Sigmoid colon (tissue), 7 donors: ENCODE results near the gene RNASE7. TPM values are rescaled to one million over a fixed set of nuclear protein-coding genes. Genes with fewer than 3 reads are reported as not detected.

ENCODE experiments used
- DNase-seq: peaks from one replicate; pipeline ENCODE4 v3.0.0-alpha.2; 2019
- H3K27ac ChIP-seq, 4 donors: fragments of 200-600 bp; sonication (generic); one replicate each; pipeline ENCODE4 v1.5.1; 2016 to 2019; ENCODE audit warnings: mild to moderate bottlenecking in 1 of 4
- H3K27me3 ChIP-seq, 3 donors: fragments of 200-600 bp; sonication (generic); one replicate each; pipeline ENCODE4 v1.5.1; 2019; ENCODE audit warnings: mild to moderate bottlenecking in 1 of 3
- H3K36me3 ChIP-seq, 4 donors: fragments of 200-600 bp; sonication (generic); one replicate each; pipeline ENCODE4 v1.5.1; 2016 to 2019
- H3K4me1 ChIP-seq, 4 donors: fragments of 200-600 bp; sonication (generic); one replicate each; pipeline ENCODE4 v1.5.1; 2017 to 2019
- H3K4me3 ChIP-seq, 4 donors: fragments of 200-600 bp; sonication (generic); one replicate each; pipeline ENCODE4 v1.5.1; 2017 to 2019; ENCODE audit warnings: mild to moderate bottlenecking in 2 of 4, moderate library complexity in 1 of 4
- H3K9me3 ChIP-seq, 4 donors: fragments of 200-600 bp in 3 of 4; sonication (generic) in 3 of 4; one replicate each; pipeline versions ENCODE4 v1.5.1 to v1.6.1; 2013 to 2019
- EP300 ChIP-seq, 4 donors: sonication (generic); formaldehyde crosslinking; IDR thresholded peaks; one replicate each; pipeline ENCODE4 v1.6.1; 2017; ENCODE audit warnings: antibody characterized with exemption in 4 of 4
- POLR2A ChIP-seq, 2 donors: fragments of 450-650 bp; IDR thresholded peaks; one replicate each; pipeline ENCODE4 v1.6.1; 2016; ENCODE audit warnings: antibody characterized with exemption in 2 of 2, mild to moderate bottlenecking in 2 of 2, moderate library complexity in 2 of 2
- POLR2AphosphoS5 ChIP-seq, 4 donors: sonication (generic); formaldehyde crosslinking; IDR thresholded peaks; one replicate each; pipeline ENCODE4 v1.6.1; 2017; ENCODE audit warnings: antibody characterized with exemption in 4 of 4
- WGBS, 2 donors: extraction: QIAGEN DNeasy Blood & Tissue Kit; methylation state at CpG; one replicate each; pipeline ENCODE4 v1.1.7; 2013; 5-methylcytosine and 5-hydroxymethylcytosine counted together
- intact Hi-C: fragments of 100-400 bp; cut with DNase I; formaldehyde crosslinking; loops from one replicate; pipeline ENCODE4 v1.15.1; 2023
- polyA plus RNA-seq, 3 donors: library from polyadenylated mRNA; stranded (reverse); fragments of 200-250 nt; gene quantifications; one replicate each; pipeline ENCODE4 v1.2.3, GENCODE V29; 2013
- total RNA-seq, 4 donors: library from RNA; depleted of rRNA; stranded (reverse); fragments of >200 nt; gene quantifications; one replicate each; pipeline ENCODE4 v1.1.0, GENCODE V29; 2016
- TF ChIP-seq, protein P1 (sequence below), 4 experiments: fragments of 450-650 bp in 3 of 4; fragments of 200-600 bp in 1 of 4; IDR thresholded peaks; one replicate each; pipeline ENCODE4 v1.5.1; 2016 to 2019; ENCODE audit warnings: antibody characterized with exemption in 4 of 4, mild to moderate bottlenecking in 3 of 4, moderate library complexity in 2 of 4
- donor health status: healthy with polysubstance abuse.
- donor health status: Bipolar disorder and iron deficiency.
- donor health status: healthy.

The RNASE7 gene
- total and polyA plus RNA-seq, 7 donors: 0.10 TPM; not detected in 6

DNA sequence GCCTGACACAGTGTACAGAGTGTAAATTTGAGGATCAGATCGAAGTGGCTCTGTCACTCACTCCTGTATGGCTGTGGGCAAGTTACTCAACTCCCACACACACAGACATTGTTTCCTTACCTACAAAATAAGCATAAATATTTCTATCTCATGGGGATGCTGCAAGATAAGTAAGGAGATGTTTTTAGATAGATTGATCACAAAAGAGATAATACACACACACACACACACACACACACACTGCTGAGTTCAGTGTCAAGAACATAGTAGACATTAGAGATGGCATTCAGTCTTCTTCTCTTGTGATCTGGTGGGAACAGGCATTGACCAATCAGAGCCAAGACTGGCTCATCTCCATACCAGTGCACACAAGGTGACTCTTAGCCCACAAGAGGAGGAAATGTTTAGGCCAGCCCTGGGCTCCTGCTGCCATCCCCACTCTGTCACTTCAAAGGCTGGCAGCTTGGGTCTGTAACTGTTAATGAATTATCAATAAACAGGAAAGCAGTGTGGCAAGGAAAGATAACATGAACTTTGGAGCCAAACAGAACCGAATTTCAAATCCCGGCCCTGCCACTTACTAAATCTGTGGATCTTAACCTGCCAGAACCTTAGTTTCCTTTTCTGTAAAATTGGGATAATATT lies 12.1 kb downstream of the RNASE7 start:
- intact Hi-C loops: loop anchor here (10.0 kb wide), 1 partner anchor 61 kb away; no protein-coding TSS in a partner anchor
- 17 to 56% methylated on average over 3 of the region's 3 CpGs for WGBS, 2 donors
- no peak for TF ChIP-seq POLR2AphosphoS5 (IDR thresholded peaks at IDR 0.05)
- TF ChIP-seq, protein P1, sequence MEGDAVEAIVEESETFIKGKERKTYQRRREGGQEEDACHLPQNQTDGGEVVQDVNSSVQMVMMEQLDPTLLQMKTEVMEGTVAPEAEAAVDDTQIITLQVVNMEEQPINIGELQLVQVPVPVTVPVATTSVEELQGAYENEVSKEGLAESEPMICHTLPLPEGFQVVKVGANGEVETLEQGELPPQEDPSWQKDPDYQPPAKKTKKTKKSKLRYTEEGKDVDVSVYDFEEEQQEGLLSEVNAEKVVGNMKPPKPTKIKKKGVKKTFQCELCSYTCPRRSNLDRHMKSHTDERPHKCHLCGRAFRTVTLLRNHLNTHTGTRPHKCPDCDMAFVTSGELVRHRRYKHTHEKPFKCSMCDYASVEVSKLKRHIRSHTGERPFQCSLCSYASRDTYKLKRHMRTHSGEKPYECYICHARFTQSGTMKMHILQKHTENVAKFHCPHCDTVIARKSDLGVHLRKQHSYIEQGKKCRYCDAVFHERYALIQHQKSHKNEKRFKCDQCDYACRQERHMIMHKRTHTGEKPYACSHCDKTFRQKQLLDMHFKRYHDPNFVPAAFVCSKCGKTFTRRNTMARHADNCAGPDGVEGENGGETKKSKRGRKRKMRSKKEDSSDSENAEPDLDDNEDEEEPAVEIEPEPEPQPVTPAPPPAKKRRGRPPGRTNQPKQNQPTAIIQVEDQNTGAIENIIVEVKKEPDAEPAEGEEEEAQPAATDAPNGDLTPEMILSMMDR (IDR thresholded peaks at IDR 0.05): no peak
- TF ChIP-seq EP300 (IDR thresholded peaks at IDR 0.05): no peak
- TF ChIP-seq POLR2A (IDR thresholded peaks at IDR 0.05): no peak

DNA sequence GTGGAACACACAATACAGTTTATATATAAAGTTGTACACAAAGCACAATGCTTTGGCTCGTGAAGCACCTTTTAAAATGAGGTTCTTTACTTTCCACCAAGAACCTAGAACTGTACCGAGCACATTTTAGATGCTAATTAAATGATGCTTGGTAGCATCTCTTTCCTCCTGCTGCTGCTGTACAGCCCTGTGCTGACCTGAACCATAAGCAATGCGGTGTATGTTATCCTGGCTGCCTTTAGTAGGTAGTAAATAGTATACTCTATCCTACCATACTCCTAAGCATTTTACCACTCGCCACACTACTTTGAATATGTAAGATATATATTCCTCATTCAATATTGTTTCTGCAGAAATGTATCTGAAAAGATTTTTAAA lies 12.6 kb downstream of the RNASE7 start:
- 22 to 58% methylated on average over 4 of the region's 4 CpGs for WGBS, 2 donors
- intact Hi-C loops: loop anchor here (10.0 kb wide), 1 partner anchor 60 kb away; no protein-coding TSS in a partner anchor

More for the DNA sequence above, 12.1 kb downstream of the RNASE7 start:
- no peak overlapping the region for H3K4me3 ChIP-seq
- DNase-seq: no peak
- H3K4me1 ChIP-seq: no peaks in the 10 kb centered on the region
- H3K27me3 ChIP-seq: no peaks in the 10 kb centered on the region
- no peaks in the 10 kb centered on the region for H3K9me3 ChIP-seq
- no peaks in the 10 kb centered on the region for H3K36me3 ChIP-seq
- no peak overlapping the region for H3K27ac ChIP-seq

DNA sequence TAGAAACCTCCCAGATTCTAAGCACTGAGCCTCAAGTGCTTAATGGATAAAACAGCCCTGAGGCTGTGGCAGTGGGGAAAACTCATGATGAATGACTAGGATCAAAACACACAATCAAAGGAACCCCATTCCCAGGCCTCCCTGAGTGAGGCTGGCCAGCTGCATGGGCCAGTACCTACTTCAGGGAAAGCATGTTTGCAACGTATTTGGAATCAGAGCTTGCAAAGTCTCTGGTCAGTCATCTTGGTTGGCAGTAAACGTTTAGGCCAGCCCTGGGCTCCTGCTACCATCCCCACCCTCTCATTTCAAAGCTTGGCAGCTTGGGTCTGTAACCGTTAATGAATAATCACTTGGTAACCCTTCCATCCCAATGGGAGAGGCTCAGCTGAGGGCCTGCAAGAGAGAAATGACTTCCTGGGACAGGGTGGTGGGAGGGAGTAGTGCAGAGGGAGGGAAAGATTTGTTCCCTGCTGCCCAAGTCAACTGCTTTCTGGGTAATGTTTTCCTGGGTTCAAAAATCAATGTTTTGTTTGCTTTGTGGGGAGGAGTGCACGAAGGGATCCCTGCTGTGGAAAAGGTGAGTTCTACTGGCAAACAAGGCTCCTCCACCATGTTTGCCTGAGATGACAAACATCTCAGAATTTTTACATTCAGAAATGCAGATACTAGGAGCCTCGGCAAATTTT lies 13.4 kb downstream of the RNASE7 start:
- Histone ChIP-seq H3K4me1 (no peaks in the 10 kb centered on the region), H3K4me3 (no peak overlapping the region), H3K9me3 (no peaks in the 10 kb centered on the region), H3K36me3 (no peaks in the 10 kb centered on the region), H3K27ac (no peak overlapping the region), H3K27me3 (no peaks in the 10 kb centered on the region)
- intact Hi-C loops: loop anchor here (10.0 kb wide), 1 partner anchor 59 kb away; no protein-coding TSS in a partner anchor
- TF ChIP-seq POLR2AphosphoS5 (IDR thresholded peaks at IDR 0.05): no peak
- TF ChIP-seq, protein P1 (IDR thresholded peaks at IDR 0.05): no peak
- TF ChIP-seq EP300 (IDR thresholded peaks at IDR 0.05): no peak
- TF ChIP-seq POLR2A (IDR thresholded peaks at IDR 0.05): no peak
- DNase-seq: no peak
- 14 to 58% methylated on average over 5 of the region's 5 CpGs for WGBS, 2 donors

More for the DNA sequence above, 12.6 kb downstream of the RNASE7 start:
- Histone ChIP-seq H3K27me3 (no peaks in the 10 kb centered on the region), H3K27ac (no peak overlapping the region), H3K4me1 (no peaks in the 10 kb centered on the region), H3K9me3 (no peaks in the 10 kb centered on the region), H3K36me3 (no peaks in the 10 kb centered on the region), H3K4me3 (no peak overlapping the region)
- TF ChIP-seq, protein P1 (IDR thresholded peaks at IDR 0.05): no peak
- TF ChIP-seq EP300 (IDR thresholded peaks at IDR 0.05) (no peak), POLR2AphosphoS5 (IDR thresholded peaks at IDR 0.05) (no peak), POLR2A (IDR thresholded peaks at IDR 0.05) (no peak)
- no peak for DNase-seq

DNA sequence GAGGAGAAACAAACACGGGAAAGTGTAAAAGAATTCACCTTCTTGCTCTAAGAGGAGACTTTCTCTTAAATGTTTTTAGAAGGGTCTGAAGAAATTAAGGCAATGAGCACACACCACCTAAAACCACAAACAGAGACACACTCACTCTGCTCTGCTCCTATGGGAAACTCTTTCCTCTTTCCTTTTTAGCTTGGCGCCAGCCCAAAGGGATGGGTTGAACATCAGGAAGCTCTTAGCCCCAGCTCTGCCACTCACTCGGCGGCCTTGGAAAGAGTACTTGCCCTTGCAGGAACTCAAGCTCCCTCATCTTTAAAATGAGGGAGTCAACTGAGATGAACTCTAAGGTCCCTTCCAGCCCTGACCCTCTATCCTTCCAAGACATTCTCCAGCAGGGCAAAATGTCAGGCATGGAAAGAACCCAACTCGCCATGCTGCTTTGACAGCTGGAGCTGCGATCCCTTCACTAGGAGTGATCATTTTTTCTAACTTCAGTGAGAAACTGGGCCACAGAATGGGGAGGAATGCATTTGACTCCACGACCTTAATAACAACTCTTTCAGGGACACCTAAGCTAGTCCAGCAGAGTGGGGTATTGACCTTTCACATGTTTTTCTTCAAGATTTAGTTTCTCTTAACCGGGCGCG lies 14.5 kb downstream of the RNASE7 start:
- 47 to 77% methylated on average over 10 of the region's 10 CpGs for WGBS, 2 donors
- Histone ChIP-seq H3K4me3 (no peak overlapping the region), H3K27ac (no peak overlapping the region), H3K9me3 (no peaks in the 10 kb centered on the region), H3K36me3 (no peaks in the 10 kb centered on the region), H3K4me1 (no peaks in the 10 kb centered on the region), H3K27me3 (no peaks in the 10 kb centered on the region)
- intact Hi-C loops: loop anchor here (10.0 kb wide), 1 partner anchor 58 kb away; no protein-coding TSS in a partner anchor
- DNase-seq: no peak
- TF ChIP-seq, protein P1 (IDR thresholded peaks at IDR 0.05): no peak
- no peak for TF ChIP-seq POLR2A (IDR thresholded peaks at IDR 0.05)
- TF ChIP-seq POLR2AphosphoS5 (IDR thresholded peaks at IDR 0.05): no peak
- no peak for TF ChIP-seq EP300 (IDR thresholded peaks at IDR 0.05)
